Caco-2 (cell line): ENCODE results near the gene MPZL3. TPM values are rescaled to one million over a fixed set of nuclear protein-coding genes. Genes with fewer than 3 reads are reported as not detected.

Experiments
- BruUV-seq: library from RNA; stranded (reverse); fragments of 400-500 nt; replicated peaks from 2 replicates; lab custom pipeline; 2021; lab: Mats Ljungman, UMichigan
- CTCF ChIA-PET: fragments of 300-600 bp; sonication (Branson Sonifier 250); formaldehyde crosslinking; loops from one replicate; lab custom pipeline; 2022; ENCODE audit warnings: antibody characterized with exemption; lab: Charles Lee
- POLR2A ChIA-PET: fragments of 300-600 bp; sonication (Branson Sonifier 250); formaldehyde crosslinking; loops from one replicate; lab custom pipeline; 2022; ENCODE audit warnings: antibody characterized with exemption; lab: Charles Lee
- DNase-seq, 2 experiments: peaks; one replicate each; pipeline versions ENCODE4 v3.0.0 to v3.0.0-alpha.2; 2020 to 2022
- H3K27me3 ChIP-seq: replicated peaks from 2 replicates; pipeline ENCODE4 v1.6.0; 2011; ENCODE audit warnings: low read length; ENCODE audit not compliant: control insufficient read depth, insufficient read depth
- H3K36me3 ChIP-seq: 2 replicates; pipeline ENCODE4 v1.5.1; 2011; ENCODE audit warnings: low read length; ENCODE audit not compliant: control insufficient read depth, insufficient read depth
- H3K4me1 ChIP-seq: fragments of 250-450 bp; sonication (Bioruptor Pico); 2 replicates; pipeline ENCODE4 v1.5.1; 2020; ENCODE audit warnings: mild to moderate bottlenecking
- H3K4me3 ChIP-seq: 2 replicates; pipeline ENCODE4 v1.5.1; 2011; ENCODE audit warnings: low read depth, mild to moderate bottlenecking, control low read depth, low read length
- H3K9me3 ChIP-seq: fragments of 250-450 bp; sonication (Bioruptor Pico); 2 replicates; pipeline ENCODE4 v1.5.1; 2020; ENCODE audit warnings: mild to moderate bottlenecking, moderate library complexity
- H3K27ac Mint-ChIP-seq: one replicate; pipeline ENCODE4 v1.8.0; 2022; ENCODE audit warnings: mixed read lengths; ENCODE audit not compliant: unreplicated experiment
- H3K27me3 Mint-ChIP-seq: one replicate; pipeline ENCODE4 v1.8.0; 2022; ENCODE audit warnings: mixed read lengths; ENCODE audit not compliant: insufficient read depth, unreplicated experiment
- H3K36me3 Mint-ChIP-seq: one replicate; pipeline ENCODE4 v1.8.0; 2022; ENCODE audit warnings: mild to moderate bottlenecking, mixed read lengths; ENCODE audit not compliant: insufficient read depth, unreplicated experiment
- H3K4me1 Mint-ChIP-seq: one replicate; pipeline ENCODE4 v1.8.0; 2022; ENCODE audit warnings: low read depth, mixed read lengths; ENCODE audit not compliant: unreplicated experiment
- H3K4me3 Mint-ChIP-seq: one replicate; pipeline ENCODE4 v1.8.0; 2022; ENCODE audit warnings: mild to moderate bottlenecking, moderate library complexity, mixed read lengths; ENCODE audit not compliant: unreplicated experiment
- H3K9me3 Mint-ChIP-seq: one replicate; pipeline ENCODE4 v1.8.0; 2022; ENCODE audit warnings: mixed read lengths; ENCODE audit not compliant: unreplicated experiment
- CTCF ChIP-seq, 2 experiments: fragments of 200-600 bp in 1 of 2; IDR thresholded peaks; 1 replicate in 1 of 2; 2 replicates in 1 of 2; pipeline versions ENCODE4 v1.5.1 to v1.8.0; 2011 to 2022; ENCODE audit warnings: antibody characterized with exemption in 1 of 2, control low read depth in 1 of 2, inconsistent platforms in 1 of 2, low read depth in 1 of 2, low read length in 1 of 2, mild to moderate bottlenecking in 1 of 2, moderate library complexity in 1 of 2; ENCODE audit not compliant: insufficient read depth in 1 of 2, severe bottlenecking in 1 of 2, unreplicated experiment in 1 of 2
- intact Hi-C: fragments of 100-400 bp; cut with micrococcal nuclease; formaldehyde crosslinking; loops from one replicate; pipeline ENCODE4 v1.10.0; 2022; ENCODE audit not compliant: unreplicated experiment
- total RNA-seq: library from RNA; stranded (reverse); gene quantifications from 2 replicates; pipeline ENCODE4 v1.2.3, GENCODE V29; 2022

The MPZL3 gene
- total RNA-seq, 1 experiment from 2014 or later, result 31.8 TPM

- Histone ChIP-seq H3K4me1 (peaks cover 9% of the 10 kb centered on the region), H3K36me3 (no peaks in the 10 kb centered on the region), H3K27me3 (no peaks in the 10 kb centered on the region), H3K9me3 (no peaks in the 10 kb centered on the region), H3K4me3 (no peak overlapping the region)
- ChIA-PET POLR2A (interaction anchor here (0.7 to 0.9 kb wide), 2 partner anchors 32 to 44 kb away, joined by 3 to 4 read pairs; partner anchors contain the start of genes MPZL2 and MPZL3), CTCF (interaction anchor here (0.6 to 1.9 kb wide), 29 partner anchors 13 to 826 kb away, joined by 3 to 24 read pairs (median 3); partner anchors contain the start of genes HINFP, MPZL2 and MPZL3)
- H3K27ac Mint-ChIP-seq, result peak overlapping the region; percentile 14
- BruUV-seq, result no TSS peak
- peaks cover 18% of the 10 kb centered on the region for H3K4me1 Mint-ChIP-seq
- DNase-seq, result peak; percentile 63 to 69
- no peak overlapping the region for H3K4me3 Mint-ChIP-seq
- peaks cover 9% of the 10 kb centered on the region for H3K9me3 Mint-ChIP-seq
- peak; percentile 73 to 86 for TF ChIP-seq CTCF (IDR thresholded peaks at IDR 0.05; ENCODE audit: insufficient read depth in 1 of 2, low read depth in 1 of 2, low read length in 1 of 2, severe bottlenecking in 1 of 2, unreplicated experiment in 1 of 2)
- intact Hi-C loops, result loop anchor here (1.0 to 2.0 kb wide), 3 partner anchors 19 to 193 kb away; no protein-coding TSS in a partner anchor
- no peaks in the 10 kb centered on the region for H3K36me3 Mint-ChIP-seq
- no peaks in the 10 kb centered on the region for H3K27me3 Mint-ChIP-seq
Measured at GRCh38 chr11:118295815-118296454, 43.8 kb upstream of the MPZL3 start.

GRCh38 chr11:118295199-118295598, 43.0 kb upstream of the MPZL3 start:
- Mint-ChIP-seq H3K27ac (no peak overlapping the region), H3K9me3 (peaks cover 6% of the 10 kb centered on the region)
- POLR2A ChIA-PET, result interaction anchor here (0.7 to 0.9 kb wide), 3 partner anchors 26 to 43 kb away, joined by 3 to 4 read pairs (median 4); partner anchors contain the start of genes MPZL2 and MPZL3

More at GRCh38 chr11:118295199-118295598, 43.0 kb upstream of the MPZL3 start:
- Histone ChIP-seq H3K4me1 (peaks cover 15% of the 10 kb centered on the region), H3K9me3 (no peaks in the 10 kb centered on the region), H3K4me3 (no peak overlapping the region), H3K36me3 (no peaks in the 10 kb centered on the region), H3K27me3 (no peaks in the 10 kb centered on the region)
- no peaks in the 10 kb centered on the region for H3K27me3 Mint-ChIP-seq
- H3K36me3 Mint-ChIP-seq, result no peaks in the 10 kb centered on the region
- no TSS peak for BruUV-seq
- CTCF ChIA-PET, result interaction anchor here (0.5 to 1.9 kb wide), 29 partner anchors 14 to 826 kb away, joined by 3 to 24 read pairs (median 3); partner anchors contain the start of genes HINFP, MPZL2 and MPZL3
- H3K4me3 Mint-ChIP-seq, result no peak overlapping the region
- intact Hi-C loops, result no loop called here
- H3K4me1 Mint-ChIP-seq, result peaks cover 24% of the 10 kb centered on the region
- DNase-seq, result peak in 1 of 2 experiments; percentile 35
- peak in 1 of 2 experiments; percentile 13 for TF ChIP-seq CTCF (IDR thresholded peaks at IDR 0.05; ENCODE audit: insufficient read depth in 1 of 2, low read depth in 1 of 2, low read length in 1 of 2, severe bottlenecking in 1 of 2, unreplicated experiment in 1 of 2)
